ENCODE data around the gene ANKMY2. TPM values are rescaled to one million over a fixed set of nuclear protein-coding genes. Genes with fewer than 3 reads are reported as not detected.
A peak's percentile ranks its signal among the peaks of the same experiment; 100 is the strongest.
"Not testable (repeated sequence)": the region's sequence is repeated elsewhere in the genome, so short reads cannot be mapped to it uniquely, and the experiment has no call there.

The ANKMY2 gene
- total and polyA plus RNA-seq, 2 donors (not counting 1 experiment from before 2014, with no cell fraction given): 34.3 to 50.4 TPM

GRCh38 chr7:16660702-16661464 lies 15.3 kb upstream of the ANKMY2 start:
- Histone ChIP-seq H3K9ac (ENCODE audit: insufficient read depth, low read length) (no peak overlapping the region), H3K27ac (ENCODE audit: insufficient read depth, low read length) (no peak overlapping the region), H3K79me2 (ENCODE audit: control insufficient read depth, insufficient read depth, low read length) (peaks cover 20% of the 10 kb centered on the region), H3K9me3 (ENCODE audit: control insufficient read depth, insufficient read depth, low read depth, low read length) (no peaks in the 10 kb centered on the region), H3K4me2 (ENCODE audit: extremely low read depth, insufficient read depth, low read length) (peak overlapping the region; percentile 17), H3K4me1 (ENCODE audit: control insufficient read depth, extremely low read depth, insufficient read depth, low read length) (peaks cover 9% of the 10 kb centered on the region), H3K27me3 (ENCODE audit: control insufficient read depth, insufficient read depth, low read length) (no peaks in the 10 kb centered on the region), H4K20me1 (ENCODE audit: control insufficient read depth, extremely low read depth, insufficient read depth, low read length) (no peaks in the 10 kb centered on the region), H2AFZ (ENCODE audit: low read length) (no peak overlapping the region), H3K36me3 (ENCODE audit: control insufficient read depth, insufficient read depth, low read length) (no peaks in the 10 kb centered on the region), H3K4me3 (replicated peaks in 1 of 4; ENCODE audit: control extremely low read depth in 1 of 4, insufficient read depth in 1 of 4, low read depth in 3 of 4, low read length in 4 of 4) (no peak overlapping the region)
- TF ChIP-seq EZH2 (IDR thresholded peaks at IDR 0.05; ENCODE audit: low read length, missing control alignments): no peak
- TF ChIP-seq CTCF (conservative IDR thresholded peaks at IDR 0.05 in 1 of 2, IDR thresholded peaks at IDR 0.05 in 1 of 2; ENCODE audit: low read depth in 1 of 2, low read length in 2 of 2): no peak
- DNase-seq (ENCODE audit: low read depth in 2 of 2): peak; percentile 61 to 75

- not testable (repeated sequence) for H3K27ac ChIP-seq (ENCODE audit: insufficient read depth, low read length); H3K9me3 ChIP-seq (ENCODE audit: control insufficient read depth, insufficient read depth, low read depth, low read length); H3K9ac ChIP-seq (ENCODE audit: insufficient read depth, low read length); H3K4me1 ChIP-seq (ENCODE audit: control insufficient read depth, extremely low read depth, insufficient read depth, low read length); H3K36me3 ChIP-seq (ENCODE audit: control insufficient read depth, insufficient read depth, low read length); H3K27me3 ChIP-seq (ENCODE audit: control insufficient read depth, insufficient read depth, low read length); H2AFZ ChIP-seq (ENCODE audit: low read length); DNase-seq (ENCODE audit: low read depth in 2 of 2); H4K20me1 ChIP-seq (ENCODE audit: control insufficient read depth, extremely low read depth, insufficient read depth, low read length); H3K4me2 ChIP-seq (ENCODE audit: extremely low read depth, insufficient read depth, low read length); H3K4me3 ChIP-seq (replicated peaks in 1 of 4; ENCODE audit: control extremely low read depth in 1 of 4, insufficient read depth in 1 of 4, low read depth in 3 of 4, low read length in 4 of 4)
- H3K79me2 ChIP-seq (ENCODE audit: control insufficient read depth, insufficient read depth, low read length): peaks cover 25% of the 10 kb centered on the region
These were observed 14.4 kb upstream of the ANKMY2 start for GRCh38 chr7:16659854-16660497.

GRCh38 chr7:16657656-16658279 lies 12.2 kb upstream of the ANKMY2 start:
- H3K4me2 ChIP-seq (ENCODE audit: extremely low read depth, insufficient read depth, low read length): peak overlapping the region; percentile 4
- no peaks in the 10 kb centered on the region for H3K27me3 ChIP-seq (ENCODE audit: control insufficient read depth, insufficient read depth, low read length)
- TF ChIP-seq CTCF (conservative IDR thresholded peaks at IDR 0.05 in 1 of 2, IDR thresholded peaks at IDR 0.05 in 1 of 2; ENCODE audit: low read depth in 1 of 2, low read length in 2 of 2) (peak; percentile 11 to 39), EZH2 (IDR thresholded peaks at IDR 0.05; ENCODE audit: low read length, missing control alignments) (no peak)
- H2AFZ ChIP-seq (ENCODE audit: low read length): no peak overlapping the region
- H3K9ac ChIP-seq (ENCODE audit: insufficient read depth, low read length): no peak overlapping the region
- H3K4me3 ChIP-seq (replicated peaks in 1 of 4; ENCODE audit: control extremely low read depth in 1 of 4, insufficient read depth in 1 of 4, low read depth in 3 of 4, low read length in 4 of 4): no peak overlapping the region
- peak overlapping the region; percentile 73 for H3K27ac ChIP-seq (ENCODE audit: insufficient read depth, low read length)
- H4K20me1 ChIP-seq (ENCODE audit: control insufficient read depth, extremely low read depth, insufficient read depth, low read length): no peaks in the 10 kb centered on the region
- H3K4me1 ChIP-seq (ENCODE audit: control insufficient read depth, extremely low read depth, insufficient read depth, low read length): peaks cover 9% of the 10 kb centered on the region
- no peaks in the 10 kb centered on the region for H3K36me3 ChIP-seq (ENCODE audit: control insufficient read depth, insufficient read depth, low read length)
- peaks cover 36% of the 10 kb centered on the region for H3K79me2 ChIP-seq (ENCODE audit: control insufficient read depth, insufficient read depth, low read length)
- H3K9me3 ChIP-seq (ENCODE audit: control insufficient read depth, insufficient read depth, low read depth, low read length): no peaks in the 10 kb centered on the region
- DNase-seq (ENCODE audit: low read depth in 2 of 2): peak; percentile 83 to 91
